Activated CD8-positive, alpha-beta T cell treated with anti-CD3 and anti-CD28 coated beads for 36 hours (primary cell): ENCODE results near the gene DNAJA1. TPM values are rescaled to one million over a fixed set of nuclear protein-coding genes. Genes with fewer than 3 reads are reported as not detected.

Experiments
- ATAC-seq: fragments of 200-7000 bp; cut with Tn5 transposase; one replicate; pipeline ENCODE4 v1.10.0; 2021; ENCODE audit warnings: mild to moderate bottlenecking, moderate library complexity
- CTCF ChIA-PET: fragments of 350-600 bp; sonication (Branson Sonifier 250); formaldehyde crosslinking; loops from one replicate; lab custom pipeline; 2021; ENCODE audit warnings: antibody characterized with exemption; lab: Charles Lee
- POLR2A ChIA-PET: fragments of 350-600 bp; sonication (Branson Sonifier 250); formaldehyde crosslinking; loops from one replicate; lab custom pipeline; 2021; ENCODE audit warnings: antibody characterized with exemption; lab: Charles Lee
- DNase-seq: peaks from one replicate; pipeline ENCODE4 v3.0.0-alpha.2; 2020
- H3K27ac Mint-ChIP-seq: one replicate; pipeline ENCODE4 v1.8.0; 2021; ENCODE audit warnings: mild to moderate bottlenecking, mixed read lengths
- H3K27me3 Mint-ChIP-seq: one replicate; pipeline ENCODE4 v1.8.0; 2021; ENCODE audit warnings: mixed read lengths
- H3K36me3 Mint-ChIP-seq: one replicate; pipeline ENCODE4 v1.8.0; 2021; ENCODE audit warnings: low read depth, mixed read lengths
- H3K4me1 Mint-ChIP-seq: one replicate; pipeline ENCODE4 v1.8.0; 2021; ENCODE audit warnings: low read depth, mixed read lengths
- H3K4me3 Mint-ChIP-seq: one replicate; pipeline ENCODE4 v1.8.0; 2021; ENCODE audit warnings: mild to moderate bottlenecking, moderate library complexity, mixed read lengths
- H3K9me3 Mint-ChIP-seq: one replicate; pipeline ENCODE4 v1.8.0; 2021; ENCODE audit warnings: mixed read lengths
- intact Hi-C: fragments of 100-400 bp; cut with micrococcal nuclease; formaldehyde crosslinking; loops from one replicate; pipeline ENCODE4 v1.10.0; 2022
- total RNA-seq, 2 experiments: library from RNA; stranded (reverse); gene quantifications; one replicate each; pipeline ENCODE4 v1.2.3, GENCODE V29; 2021
- TF ChIP-seq, protein P1 (sequence below): fragments of 200-600 bp; IDR thresholded peaks from one replicate; pipeline ENCODE4 v1.8.0; 2022; ENCODE audit warnings: antibody characterized with exemption, mild to moderate bottlenecking

DNAJA1 gene
- total RNA-seq, 2 experiments from 2014 or later, result 139 to 143 TPM

DNA sequence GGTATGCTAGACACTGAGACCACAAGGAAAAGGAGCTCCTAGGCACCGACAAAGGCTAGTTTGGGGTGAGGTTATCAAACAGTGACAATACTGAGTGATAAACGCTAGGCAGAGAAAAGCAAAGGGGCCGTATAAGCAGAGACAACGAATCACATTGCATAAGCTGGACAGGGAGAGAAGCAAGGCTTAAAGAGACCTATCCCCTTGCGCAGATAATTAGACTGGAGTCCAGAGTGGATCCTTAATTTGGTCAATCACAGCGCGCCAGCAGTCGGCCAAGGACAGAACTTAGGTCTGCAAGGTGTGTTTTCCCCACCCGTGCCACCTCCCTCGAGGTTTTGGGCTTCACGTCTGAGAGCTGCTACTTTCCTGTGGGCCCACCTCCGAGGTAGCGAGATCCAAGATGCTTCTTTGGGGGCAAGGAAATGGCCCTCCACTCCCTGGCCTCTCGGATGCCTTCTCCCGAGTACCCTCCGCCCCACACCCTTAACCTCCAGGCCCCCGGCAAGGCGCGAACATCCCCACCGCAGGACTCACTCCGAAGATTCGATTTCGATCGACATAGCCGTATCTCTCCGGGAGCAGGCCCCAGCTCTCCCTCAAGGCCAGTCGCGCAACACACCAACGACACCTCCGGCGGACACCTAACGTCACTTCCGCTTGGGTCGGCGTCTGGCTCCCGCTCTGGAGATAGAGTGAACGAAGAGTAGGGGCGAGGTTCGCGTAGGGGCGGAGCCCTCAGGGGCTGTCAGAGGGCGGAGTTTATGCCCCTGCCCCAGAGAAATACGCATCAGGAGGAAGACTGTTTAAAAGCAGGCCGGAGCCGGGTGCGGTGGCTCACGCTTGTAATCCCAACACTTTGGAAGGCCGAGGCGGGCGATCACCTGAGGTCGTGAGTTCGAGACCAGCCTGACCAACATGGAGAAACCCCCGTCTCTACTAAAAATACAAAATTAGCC lies 51.3 kb downstream of the DNAJA1 start, which contains the start of gene SMU1:
TSS of gene SMU1 (minus strand) at position 629 of the 959 bp plus-strand sequence. CDS start at position 563, 66 bp downstream.
- POLR2A ChIA-PET, result interaction anchor here (0.6 to 2.1 kb wide), 14 partner anchors 9 to 189 kb away, joined by 3 to 14 read pairs (median 3); partner anchors contain the start of genes BAG1, CHMP5 and DNAJA1
- Mint-ChIP-seq H3K4me3 (peak within 1 kb of the TSS; percentile 94), H3K4me1 (peaks cover 50% of the 10 kb centered on the region), H3K9me3 (no peaks in the 10 kb centered on the region), H3K27ac (peak within 1 kb of the TSS; percentile 99), H3K36me3 (peaks cover 14% of the 10 kb centered on the region), H3K27me3 (no peaks in the 10 kb centered on the region)
- peak; percentile 97 for ATAC-seq
- CTCF ChIA-PET, result interaction anchor here (1.1 to 3.1 kb wide), 2 partner anchors 92 to 150 kb away, joined by 3 to 17 read pairs; no protein-coding TSS in a partner anchor
- TF ChIP-seq, protein P1, sequence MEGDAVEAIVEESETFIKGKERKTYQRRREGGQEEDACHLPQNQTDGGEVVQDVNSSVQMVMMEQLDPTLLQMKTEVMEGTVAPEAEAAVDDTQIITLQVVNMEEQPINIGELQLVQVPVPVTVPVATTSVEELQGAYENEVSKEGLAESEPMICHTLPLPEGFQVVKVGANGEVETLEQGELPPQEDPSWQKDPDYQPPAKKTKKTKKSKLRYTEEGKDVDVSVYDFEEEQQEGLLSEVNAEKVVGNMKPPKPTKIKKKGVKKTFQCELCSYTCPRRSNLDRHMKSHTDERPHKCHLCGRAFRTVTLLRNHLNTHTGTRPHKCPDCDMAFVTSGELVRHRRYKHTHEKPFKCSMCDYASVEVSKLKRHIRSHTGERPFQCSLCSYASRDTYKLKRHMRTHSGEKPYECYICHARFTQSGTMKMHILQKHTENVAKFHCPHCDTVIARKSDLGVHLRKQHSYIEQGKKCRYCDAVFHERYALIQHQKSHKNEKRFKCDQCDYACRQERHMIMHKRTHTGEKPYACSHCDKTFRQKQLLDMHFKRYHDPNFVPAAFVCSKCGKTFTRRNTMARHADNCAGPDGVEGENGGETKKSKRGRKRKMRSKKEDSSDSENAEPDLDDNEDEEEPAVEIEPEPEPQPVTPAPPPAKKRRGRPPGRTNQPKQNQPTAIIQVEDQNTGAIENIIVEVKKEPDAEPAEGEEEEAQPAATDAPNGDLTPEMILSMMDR, result no peak
- DNase-seq, result peak; percentile 98
- intact Hi-C loops, result no loop called here

DNA sequence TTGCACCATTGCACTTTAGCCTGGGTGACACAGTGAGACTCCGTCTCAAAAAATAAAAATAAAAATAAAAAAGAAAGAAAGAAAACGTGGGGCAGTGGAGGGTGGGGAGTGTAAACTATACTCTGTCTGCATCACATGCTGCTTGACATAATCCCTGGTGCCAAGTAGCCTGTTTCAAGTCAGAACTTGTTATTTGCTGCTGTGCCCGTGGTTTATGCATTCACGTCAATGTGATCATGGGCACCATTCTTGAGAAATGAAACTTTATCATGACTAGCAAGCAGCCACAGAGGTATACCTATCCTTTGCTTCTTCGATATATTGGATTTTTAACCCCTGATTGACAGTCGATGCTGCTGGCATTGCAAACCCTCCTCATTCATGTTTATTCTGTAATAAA lies 55.5 kb downstream of the DNAJA1 start:
- ATAC-seq (no peak), DNase-seq (peak; percentile 52)
- ChIA-PET CTCF (interaction anchor here (0.6 to 1.4 kb wide), 6 partner anchors 80 to 161 kb away, joined by 3 to 14 read pairs (median 4); partner anchors contain the start of gene B4GALT1), POLR2A (interaction anchor here (1.7 kb wide), 1 partner anchor 91 kb away, joined by 4 read pairs; no protein-coding TSS in a partner anchor)
- TF ChIP-seq, protein P1, result no peak
- intact Hi-C loops, result no loop called here
- Mint-ChIP-seq H3K4me1 (peaks cover 24% of the 10 kb centered on the region), H3K36me3 (no peaks in the 10 kb centered on the region), H3K27me3 (no peaks in the 10 kb centered on the region), H3K9me3 (peaks cover 2% of the 10 kb centered on the region), H3K27ac (no peak overlapping the region), H3K4me3 (no peak overlapping the region)

DNA sequence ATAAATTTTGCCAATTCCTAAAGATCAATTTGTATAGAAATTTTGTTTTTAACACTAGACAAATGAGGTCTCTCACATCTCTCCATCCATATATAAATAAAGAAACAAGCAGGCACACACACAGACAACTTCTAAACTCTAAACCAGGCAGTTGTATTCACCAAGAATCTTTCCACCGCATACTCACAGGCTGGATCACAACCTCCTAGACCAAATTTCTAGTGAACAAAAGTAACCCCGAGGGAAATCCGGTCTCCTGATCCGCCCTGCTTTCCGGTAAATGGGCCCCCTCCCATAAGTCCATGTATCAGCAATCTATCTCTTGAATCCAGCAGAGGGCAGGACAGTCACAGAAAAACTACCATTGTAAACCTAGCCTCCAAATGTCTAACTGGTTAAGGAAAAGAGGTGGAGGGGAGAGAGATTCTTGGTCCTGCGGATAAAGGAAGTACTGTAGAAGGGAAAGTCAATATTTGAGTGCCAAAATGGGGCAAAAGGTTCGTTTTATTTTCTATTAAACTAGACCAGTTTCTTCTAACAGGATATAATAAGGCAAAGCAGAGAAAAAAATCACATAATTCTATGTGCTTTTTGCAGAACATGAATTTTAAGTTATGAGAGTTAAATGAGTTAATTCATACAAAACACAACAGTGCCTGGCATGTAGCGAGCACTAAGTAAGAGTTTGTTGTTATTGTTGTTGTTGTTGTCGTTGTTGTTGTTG lies 56.2 kb downstream of the DNAJA1 start:
- POLR2A ChIA-PET, result interaction anchor here (1.7 kb wide), 1 partner anchor 90 kb away, joined by 4 read pairs; no protein-coding TSS in a partner anchor
- H3K27ac Mint-ChIP-seq, result no peak overlapping the region
- DNase-seq, result peak; percentile 82
- peaks cover 2% of the 10 kb centered on the region for H3K9me3 Mint-ChIP-seq
- ATAC-seq, result peak; percentile 57
- peaks cover 19% of the 10 kb centered on the region for H3K4me1 Mint-ChIP-seq
- H3K36me3 Mint-ChIP-seq, result no peaks in the 10 kb centered on the region
- TF ChIP-seq, protein P1, result peak; percentile 79
- H3K27me3 Mint-ChIP-seq, result no peaks in the 10 kb centered on the region
- H3K4me3 Mint-ChIP-seq, result no peak overlapping the region
- intact Hi-C loops, result loop anchor here (1.0 kb wide), 2 partner anchors 89 to 144 kb away; no protein-coding TSS in a partner anchor
- CTCF ChIA-PET, result interaction anchor here (0.6 to 3.1 kb wide), 7 partner anchors 80 to 160 kb away, joined by 3 to 25 read pairs (median 5); partner anchors contain the start of gene B4GALT1

GRCh38 chr9:33082128-33082527 lies 57.1 kb downstream of the DNAJA1 start:
- H3K27me3 Mint-ChIP-seq, result no peaks in the 10 kb centered on the region
- ChIA-PET CTCF (interaction anchor here (0.6 to 3.1 kb wide), 5 partner anchors 12 to 144 kb away, joined by 3 to 25 read pairs (median 3); partner anchors contain the start of gene B4GALT1), POLR2A (interaction anchor here (1.0 to 1.2 kb wide), 2 partner anchors 57 to 76 kb away, joined by 3 read pairs; partner anchors contain the start of gene DNAJA1)
- H3K4me1 Mint-ChIP-seq, result peaks cover 16% of the 10 kb centered on the region
- no peak overlapping the region for H3K4me3 Mint-ChIP-seq
- TF ChIP-seq, protein P1, result no peak
- intact Hi-C loops, result no loop called here
- DNase-seq (peak; percentile 19), ATAC-seq (no peak)
- H3K36me3 Mint-ChIP-seq, result no peaks in the 10 kb centered on the region
- peaks cover 2% of the 10 kb centered on the region for H3K9me3 Mint-ChIP-seq
- peak overlapping the region; percentile 76 for H3K27ac Mint-ChIP-seq
